ENCODE results near the gene OR2T27.

DNA sequence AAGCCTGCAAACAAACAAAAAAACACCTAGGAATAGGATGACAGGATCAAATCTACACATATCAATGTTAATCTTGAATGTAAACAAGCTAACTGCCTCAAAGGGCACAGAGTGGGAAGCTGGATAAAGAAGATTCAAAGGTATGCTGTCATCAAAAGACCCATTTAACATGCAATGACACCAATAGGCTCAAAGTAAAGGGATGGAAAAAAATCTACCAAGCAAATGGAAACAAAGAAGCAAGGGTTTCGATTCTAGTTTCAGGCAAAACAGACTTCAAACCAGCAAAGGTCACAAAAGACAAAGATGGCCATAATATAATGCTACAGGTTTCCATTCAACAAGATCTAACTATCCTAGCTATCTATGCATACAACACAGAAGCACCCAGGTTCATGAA is 41.6 kb downstream of the OR2T27 start:
- TF ChIP-seq CTCF (IDR thresholded peaks at IDR 0.05) (no peak), POLR2A (IDR thresholded peaks at IDR 0.05) (no peak)

Measured in lower leg skin (tissue), 3 donors.